Heart left ventricle (tissue), 16 donors: ENCODE results near the gene RPL21. TPM values are rescaled to one million over a fixed set of nuclear protein-coding genes. Genes with fewer than 3 reads are reported as not detected.
"Not testable (repeated sequence)": the region's sequence is repeated elsewhere in the genome, so short reads cannot be mapped to it uniquely, and the experiment has no call there.

Experiments
- ATAC-seq, 4 donors: fragments of 200-7000 bp; cut with Tn5 transposase; one replicate each; pipeline ENCODE4 v1.9.1; 2020 to 2022; ENCODE audit warnings: moderate library complexity in 4 of 4, mild to moderate bottlenecking in 3 of 4, moderate number of reproducible peaks in 1 of 4
- DNase-seq, 5 donors: peaks; one replicate each; pipeline ENCODE4 v3.0.0-alpha.2; 2020
- H3K27ac ChIP-seq, 12 donors: fragments of 200-600 bp; sonication (generic) in 4 of 12; one replicate each; pipeline versions ENCODE4 v1.5.0 to v1.8.0; 2016 to 2022; ENCODE audit warnings: mild to moderate bottlenecking in 2 of 12
- H3K27me3 ChIP-seq, 9 donors: fragments of 200-600 bp; sonication (generic) in 2 of 9; one replicate each; pipeline versions ENCODE4 v1.5.1 to v1.8.0; 2016 to 2022; ENCODE audit warnings: mild to moderate bottlenecking in 3 of 9
- H3K36me3 ChIP-seq, 9 donors: fragments of 200-600 bp; sonication (generic) in 2 of 9; one replicate each; pipeline versions ENCODE4 v1.5.0 to v1.8.0; 2018 to 2022; ENCODE audit warnings: mild to moderate bottlenecking in 2 of 9
- H3K4me1 ChIP-seq, 12 donors: fragments of 200-600 bp; sonication (generic) in 4 of 12; one replicate each; pipeline versions ENCODE4 v1.5.0 to v1.8.0; 2016 to 2022; ENCODE audit warnings: mild to moderate bottlenecking in 3 of 12
- H3K4me3 ChIP-seq, 12 donors: fragments of 200-600 bp; sonication (generic) in 4 of 12; one replicate each; pipeline versions ENCODE4 v1.5.0 to v1.8.0; 2017 to 2022; ENCODE audit warnings: mild to moderate bottlenecking in 9 of 12, moderate library complexity in 4 of 12
- H3K9me3 ChIP-seq, 12 donors: fragments of 200-600 bp; sonication (generic) in 4 of 12; one replicate each; pipeline versions ENCODE4 v1.5.0 to v1.8.0; 2016 to 2022; ENCODE audit warnings: mild to moderate bottlenecking in 1 of 12
- POLR2A ChIP-seq, 2 donors: fragments of 450-650 bp; IDR thresholded peaks; one replicate each; pipeline ENCODE4 v1.6.1; 2017; ENCODE audit warnings: antibody characterized with exemption in 2 of 2, mild to moderate bottlenecking in 2 of 2, moderate library complexity in 2 of 2
- WGBS, 4 donors: extraction: QIAGEN DNeasy Blood & Tissue Kit in 2 of 4; methylation state at CpG; one replicate each; pipeline versions ENCODE4 v1.1.5 to v1.1.7; 2013 to 2018; 5-methylcytosine and 5-hydroxymethylcytosine counted together
- intact Hi-C, 10 donors: fragments of 100-400 bp; cut with DNase I; formaldehyde crosslinking; loops; one replicate each; pipeline versions ENCODE4 v1.11.1 to v1.14.2; 2022
- polyA plus RNA-seq, 2 donors: library from polyadenylated mRNA; stranded (reverse); fragments of 200-250 nt; gene quantifications; one replicate each; pipeline ENCODE4 v1.2.3, GENCODE V29; 2013
- total RNA-seq, 9 donors: library from RNA; depleted of rRNA in 2 of 9; stranded (reverse); fragments of >200 nt in 2 of 9; fragmentation: NEBNext Ultra II Directional in 3 of 9; extraction: Animal tissue kit (Norgen Biotek cat#: 25700) in 3 of 9; gene quantifications; one replicate each; pipeline versions ENCODE4 v1.1.0 to v1.2.4, GENCODE V29; 2016 to 2023
- TF ChIP-seq, protein P1 (sequence below), 12 donors: fragments of 200-600 bp; sonication (generic) in 4 of 12; IDR thresholded peaks; one replicate each; pipeline versions ENCODE4 v1.5.0 to v1.8.0; 2018 to 2022; ENCODE audit warnings: antibody characterized with exemption in 12 of 12, mild to moderate bottlenecking in 5 of 12
- donor health status: ischemic (EF 13 %, LVEDD 7.1; RV severe dilation, severe dysfunction).
- donor health status: healthy with polysubstance abuse.
- donor health status: DM: no; HTN: yes; CAD: no.
- donor health status: DM: no; HTN: no; CAD: no.
- donor health status: ischemic (EF 25% LVEDD 6.9; RV normal size, moderate dysfunction).
- donor health status: ischemic (EF 25% LVEDD 5.7; RV mildly dilated, moderate dysfunction).
- donor health status: healthy.
- donor health status: DM: yes; HTN: yes; CAD: no.
- donor health status: ischemic (EF 35%, LVEDD 5.7; RV mildly dilated, moderate dysfunction).
- donor health status: nonischemic (EF 11% LVEDD 7.7; RV severe dilation, severe dysfunction).
- donor health status: DM: yes; HTN: yes; CAD: no.
- donor health status: PGD.
- donor health status: ischemic (EF 29% LVEDD 5.4; RV normal size, mild dysfunction).
- donor health status: nonischemic (EF 23%, LVEDD 6.1; RV moderate dilation, normal function).

The RPL21 gene
- total and polyA plus RNA-seq, 11 donors: 292 to 1,593 (median 609) TPM

DNA sequence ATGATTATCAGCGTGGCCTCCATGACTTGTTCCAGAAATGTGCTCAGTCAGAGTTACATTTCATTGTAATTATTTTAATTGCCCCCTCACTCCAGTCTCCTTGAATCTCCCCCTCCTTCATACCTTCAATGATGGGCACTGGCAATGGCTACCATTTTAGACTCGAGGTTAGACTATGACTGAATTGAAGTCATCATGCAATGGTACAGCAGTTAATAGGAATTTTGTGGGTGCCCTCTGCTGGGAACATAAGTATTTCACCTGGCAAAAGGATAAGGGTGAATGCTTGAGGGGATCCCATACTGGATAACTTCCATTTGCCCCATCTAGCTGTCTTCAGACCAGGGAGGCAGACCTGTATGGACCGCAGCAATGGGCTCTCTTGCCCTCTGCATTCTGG lies 47.5 kb upstream of the RPL21 start:
- no peaks in the 10 kb centered on the region for H3K36me3 ChIP-seq
- no peaks in the 10 kb centered on the region for H3K27me3 ChIP-seq
- DNase-seq (no peak), ATAC-seq (peak in 1 of 4 donors; percentile 47)
- H3K27ac ChIP-seq: no peak overlapping the region
- TF ChIP-seq POLR2A (IDR thresholded peaks at IDR 0.05): no peak
- TF ChIP-seq, protein P1, sequence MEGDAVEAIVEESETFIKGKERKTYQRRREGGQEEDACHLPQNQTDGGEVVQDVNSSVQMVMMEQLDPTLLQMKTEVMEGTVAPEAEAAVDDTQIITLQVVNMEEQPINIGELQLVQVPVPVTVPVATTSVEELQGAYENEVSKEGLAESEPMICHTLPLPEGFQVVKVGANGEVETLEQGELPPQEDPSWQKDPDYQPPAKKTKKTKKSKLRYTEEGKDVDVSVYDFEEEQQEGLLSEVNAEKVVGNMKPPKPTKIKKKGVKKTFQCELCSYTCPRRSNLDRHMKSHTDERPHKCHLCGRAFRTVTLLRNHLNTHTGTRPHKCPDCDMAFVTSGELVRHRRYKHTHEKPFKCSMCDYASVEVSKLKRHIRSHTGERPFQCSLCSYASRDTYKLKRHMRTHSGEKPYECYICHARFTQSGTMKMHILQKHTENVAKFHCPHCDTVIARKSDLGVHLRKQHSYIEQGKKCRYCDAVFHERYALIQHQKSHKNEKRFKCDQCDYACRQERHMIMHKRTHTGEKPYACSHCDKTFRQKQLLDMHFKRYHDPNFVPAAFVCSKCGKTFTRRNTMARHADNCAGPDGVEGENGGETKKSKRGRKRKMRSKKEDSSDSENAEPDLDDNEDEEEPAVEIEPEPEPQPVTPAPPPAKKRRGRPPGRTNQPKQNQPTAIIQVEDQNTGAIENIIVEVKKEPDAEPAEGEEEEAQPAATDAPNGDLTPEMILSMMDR (IDR thresholded peaks at IDR 0.05): peak in 7 of 12 donors; percentile 14 to 49 (median 31)
- H3K4me1 ChIP-seq: no peaks in the 10 kb centered on the region
- H3K4me3 ChIP-seq: no peak overlapping the region
- H3K9me3 ChIP-seq: peaks cover 0 to 4% (median 0%) of the 10 kb centered on the region in 12 donors
- intact Hi-C loops: loop anchor here in 7 of 10 donors (2.0 to 10.0 kb wide), 3 partner anchors 217 to 219 kb away; no protein-coding TSS in a partner anchor
- WGBS, 4 donors: 73 to 76% (median 75%) methylated on average over 3 of the region's 3 CpGs

DNA sequence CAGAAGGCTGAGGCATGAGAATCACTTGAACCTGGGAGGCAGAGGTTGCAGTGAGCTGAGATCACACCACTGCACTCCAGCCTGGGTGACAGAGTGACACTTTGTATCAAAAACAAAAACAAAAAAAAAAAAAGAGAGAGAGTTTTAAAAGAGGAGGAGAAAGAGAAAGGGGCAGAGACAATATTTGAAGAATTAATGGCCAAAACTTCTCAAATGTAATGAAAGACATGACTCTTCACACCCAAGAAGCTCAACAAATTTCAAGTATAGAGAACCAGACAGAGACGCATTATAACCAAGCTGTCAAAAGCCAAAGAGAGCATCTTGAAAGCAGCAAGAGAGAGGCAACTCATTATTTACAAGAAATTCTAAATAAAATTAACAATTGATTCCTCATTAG lies 42.8 kb upstream of the RPL21 start:
- intact Hi-C loops: loop anchor here in 5 of 10 donors (5.0 to 10.0 kb wide), 2 partner anchors 224 to 226 kb away; no protein-coding TSS in a partner anchor
- WGBS, 4 donors: 90 to 98% (median 96%) methylated on average over 1 of the region's 1 CpG
- no peak for ATAC-seq
- Histone ChIP-seq H3K4me1 (no peaks in the 10 kb centered on the region), H3K27me3 (no peaks in the 10 kb centered on the region), H3K36me3 (no peaks in the 10 kb centered on the region), H3K4me3 (no peak overlapping the region), H3K27ac (no peak overlapping the region), H3K9me3 (peaks cover 0 to 20% (median 0%) of the 10 kb centered on the region in 12 donors)
- no peak for DNase-seq
- TF ChIP-seq POLR2A (IDR thresholded peaks at IDR 0.05): no peak
- TF ChIP-seq, protein P1 (IDR thresholded peaks at IDR 0.05): no peak

GRCh38 chr13:27211271-27211670 lies 40.1 kb upstream of the RPL21 start:
- DNase-seq (no peak), ATAC-seq (no peak)
- no peaks in the 10 kb centered on the region for H3K4me1 ChIP-seq
- intact Hi-C loops: no loop called here
- no peak overlapping the region for H3K4me3 ChIP-seq
- no peak overlapping the region for H3K27ac ChIP-seq
- H3K36me3 ChIP-seq: no peaks in the 10 kb centered on the region
- WGBS, 4 donors: 94 to 100% (median 99%) methylated on average over 1 of the region's 1 CpG
- TF ChIP-seq POLR2A (IDR thresholded peaks at IDR 0.05): no peak
- TF ChIP-seq, protein P1 (IDR thresholded peaks at IDR 0.05): no peak
- H3K27me3 ChIP-seq: no peaks in the 10 kb centered on the region
- H3K9me3 ChIP-seq: peaks cover 0 to 20% (median 0%) of the 10 kb centered on the region in 12 donors

DNA sequence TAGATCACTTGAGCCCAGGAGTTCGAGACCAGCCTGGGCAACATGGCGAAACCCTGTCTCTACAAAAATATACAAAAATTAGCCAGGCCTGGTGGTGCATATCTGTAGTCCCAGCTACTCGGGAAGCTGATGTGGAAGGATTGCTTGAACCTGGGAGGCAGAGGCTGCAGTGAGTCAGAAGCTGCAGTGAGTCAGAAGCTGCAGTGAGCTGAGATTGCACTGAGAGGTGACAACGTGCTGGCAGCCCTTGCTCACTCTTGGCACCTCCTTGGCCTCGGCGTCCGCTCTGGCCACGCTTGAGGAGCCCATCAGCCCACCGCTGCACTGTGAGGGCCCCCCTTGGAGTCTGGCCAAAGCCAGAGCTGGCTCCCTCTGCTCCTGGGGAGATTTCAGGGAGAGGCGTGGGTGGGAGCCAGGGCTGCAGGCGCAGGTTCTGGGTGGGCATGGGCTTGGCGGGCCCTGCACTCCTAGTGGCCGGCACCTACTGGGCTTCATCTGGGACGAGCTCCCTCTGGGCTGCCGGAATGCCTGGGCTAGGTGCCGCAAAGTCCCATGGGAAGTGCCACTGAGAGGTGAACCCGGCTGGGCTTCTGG lies 39.5 kb upstream of the RPL21 start:
- Histone ChIP-seq H3K4me3 (no peak overlapping the region), H3K36me3 (no peaks in the 10 kb centered on the region), H3K9me3 (peaks cover 0 to 20% (median 0%) of the 10 kb centered on the region in 12 donors), H3K27ac (no peak overlapping the region), H3K4me1 (no peaks in the 10 kb centered on the region), H3K27me3 (no peaks in the 10 kb centered on the region)
- no peak for ATAC-seq
- TF ChIP-seq POLR2A (IDR thresholded peaks at IDR 0.05): no peak
- TF ChIP-seq, protein P1 (IDR thresholded peaks at IDR 0.05): no peak
- intact Hi-C loops: no loop called here
- WGBS, 4 donors: 72 to 89% (median 81%) methylated on average over 9 to 17 of the region's 17 CpGs
- no peak for DNase-seq

GRCh38 chr13:27213386-27213785 lies 38.0 kb upstream of the RPL21 start:
- H3K27me3 ChIP-seq, H3K27ac ChIP-seq, H3K4me3 ChIP-seq, H3K36me3 ChIP-seq, H3K4me1 ChIP-seq, ATAC-seq, DNase-seq, intact Hi-C loops: not testable (repeated sequence)
- 82 to 93% (median 90%) methylated on average over 5 of the region's 5 CpGs for WGBS, 4 donors
- H3K9me3 ChIP-seq: peaks cover 0 to 20% (median 0%) of the 10 kb centered on the region in 12 donors

GRCh38 chr13:27217791-27218190 lies 33.6 kb upstream of the RPL21 start:
- DNase-seq, H3K4me3 ChIP-seq, H3K36me3 ChIP-seq, H3K27me3 ChIP-seq, H3K27ac ChIP-seq, H3K9me3 ChIP-seq, ATAC-seq, intact Hi-C loops, H3K4me1 ChIP-seq: not testable (repeated sequence)
- 55 to 61% (median 57%) methylated on average over 2 of the region's 2 CpGs for WGBS, 4 donors

GRCh38 chr13:27218861-27219260 lies 32.5 kb upstream of the RPL21 start:
- H3K36me3 ChIP-seq, H3K4me3 ChIP-seq, H3K9me3 ChIP-seq, H3K27ac ChIP-seq, ATAC-seq, H3K27me3 ChIP-seq, intact Hi-C loops, DNase-seq, H3K4me1 ChIP-seq: not testable (repeated sequence)
- 76 to 84% (median 79%) methylated on average over 1 of the region's 1 CpG for WGBS, 4 donors
